Kidney epithelial cell (primary cell): ENCODE measurements around the gene BIRC7. TPM values are rescaled to one million over a fixed set of nuclear protein-coding genes. Genes with fewer than 3 reads are reported as not detected.

Source experiments
- DNase-seq: peaks from one replicate; pipeline ENCODE4 v3.0.0-alpha.2; 2010; ENCODE audit warnings: low read depth
- H3K27me3 ChIP-seq: 2 replicates; pipeline ENCODE4 v1.6.0; 2011; ENCODE audit warnings: low read length; ENCODE audit not compliant: control insufficient read depth, insufficient read depth
- H3K36me3 ChIP-seq: 2 replicates; pipeline ENCODE4 v1.5.1; 2011; ENCODE audit warnings: low read length; ENCODE audit not compliant: control insufficient read depth, insufficient read depth
- H3K4me3 ChIP-seq: 2 replicates; pipeline ENCODE4 v1.5.1; 2011; ENCODE audit warnings: low read depth, mild to moderate bottlenecking, control low read depth, low read length
- CTCF ChIP-seq: IDR thresholded peaks from 2 replicates; pipeline ENCODE4 v1.5.1; 2011; ENCODE audit warnings: mild to moderate bottlenecking, moderate library complexity, low read length, control low read depth, inconsistent platforms; ENCODE audit not compliant: insufficient read depth, poor library complexity, severe bottlenecking
- total RNA-seq: library from RNA; depleted of rRNA; stranded (reverse); fragments of >200 nt; gene quantifications from 2 replicates; pipeline ENCODE4 v1.2.3, GENCODE V29; 2015

BIRC7 gene
- total RNA-seq, 1 donor from 2014 or later, result 12.8 TPM

DNA sequence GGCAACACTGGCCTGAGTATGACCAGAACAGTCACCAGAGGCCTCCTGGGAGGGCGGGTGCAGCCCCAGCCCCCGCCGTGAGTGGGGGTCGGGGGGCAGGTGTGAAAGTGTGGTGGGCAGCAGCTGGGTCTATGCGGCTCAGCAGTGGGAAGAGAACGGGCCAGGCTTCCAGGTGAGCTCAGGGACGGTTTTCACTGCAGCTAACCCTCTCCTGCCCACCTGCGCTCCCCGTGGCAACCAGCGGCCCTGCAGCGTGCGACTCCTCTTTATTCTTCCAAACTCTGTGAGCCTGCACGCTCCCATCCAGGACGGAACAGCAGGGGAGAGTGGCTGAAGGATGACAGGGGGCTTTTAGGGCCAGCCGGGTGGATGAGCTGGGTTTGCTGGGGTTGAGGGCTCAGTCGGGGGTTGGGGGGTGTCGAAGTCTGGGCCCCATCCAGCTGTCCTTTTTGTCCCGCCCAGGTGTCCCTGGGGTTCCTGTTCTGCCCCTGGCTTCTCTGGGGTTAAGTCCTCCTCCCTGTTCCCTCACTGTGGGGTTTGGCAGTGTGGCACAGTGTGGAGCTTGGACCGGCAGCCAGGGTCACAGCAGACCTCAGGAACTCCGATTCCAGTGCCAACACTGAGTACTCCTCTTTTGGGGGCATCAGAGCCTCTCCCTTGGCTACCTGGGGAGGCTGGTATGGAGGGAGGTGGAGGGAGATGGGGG, 859 bp upstream of the BIRC7 start:
- H3K36me3 ChIP-seq, result no peaks in the 10 kb centered on the region
- TF ChIP-seq CTCF, result peak; percentile 51
- H3K27me3 ChIP-seq, result no peaks in the 10 kb centered on the region
- DNase-seq, result no peak
- H3K4me3 ChIP-seq, result no peak overlapping the region

- no peak overlapping the region for H3K4me3 ChIP-seq
- H3K27me3 ChIP-seq, result peaks cover 2% of the 10 kb centered on the region
- no peak for DNase-seq
- no peaks in the 10 kb centered on the region for H3K36me3 ChIP-seq
- no peak for TF ChIP-seq CTCF
Measured at GRCh38 chr20:63236116-63236837, 572 bp downstream of the BIRC7 start.

DNA sequence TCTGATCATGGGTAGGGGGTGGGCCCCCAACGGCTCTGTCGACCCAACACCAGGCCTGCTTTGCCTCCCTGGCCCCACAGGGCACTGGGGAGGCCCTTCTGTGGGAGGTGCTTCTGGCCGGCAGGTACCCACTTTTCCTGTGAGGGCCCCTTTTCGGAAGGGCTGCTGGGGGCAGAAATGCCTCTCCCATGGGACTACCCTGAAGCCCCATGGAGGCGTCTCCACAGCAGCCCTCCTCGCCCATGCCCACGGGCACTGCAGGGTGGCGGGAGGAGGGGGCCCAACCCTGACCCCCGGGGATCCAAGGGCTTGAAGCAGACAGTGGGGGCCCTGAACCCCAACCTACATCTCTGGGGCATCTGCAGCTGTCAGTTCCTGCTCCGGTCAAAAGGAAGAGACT, 2.3 kb downstream of the BIRC7 start:
- DNase-seq, result no peak
- H3K27me3 ChIP-seq, result peaks cover 2% of the 10 kb centered on the region

DNA sequence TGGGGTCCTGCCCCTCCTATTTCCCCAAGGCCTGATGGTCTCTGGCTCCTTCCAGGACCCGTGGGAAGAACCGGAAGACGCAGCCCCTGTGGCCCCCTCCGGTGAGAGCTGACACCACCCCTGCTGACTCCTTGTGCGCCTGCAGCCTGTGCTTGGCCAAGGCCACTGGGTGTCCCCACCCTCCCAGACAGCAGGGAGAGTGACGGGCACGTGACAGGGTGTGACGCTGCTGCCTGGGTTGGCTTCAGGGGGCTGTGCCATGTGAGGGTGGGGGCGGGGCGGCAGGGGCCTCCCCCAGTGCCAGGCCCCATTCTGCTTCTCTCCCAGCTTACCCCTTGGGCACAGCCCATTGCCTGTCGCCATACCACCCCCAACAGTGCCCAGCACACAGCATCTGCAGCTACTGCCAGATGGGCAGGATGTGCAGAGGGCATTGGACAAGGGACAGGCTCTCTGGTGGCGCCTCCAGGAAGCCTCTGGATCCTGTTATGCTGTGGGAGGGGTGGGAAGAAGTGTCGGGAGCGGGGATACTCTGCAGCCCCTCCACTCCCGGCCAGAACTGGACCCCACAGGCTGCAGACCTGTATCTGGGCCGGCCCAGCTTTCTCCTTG, 2.9 kb downstream of the BIRC7 start:
- Histone ChIP-seq H3K27me3 (peaks cover 2% of the 10 kb centered on the region), H3K36me3 (no peaks in the 10 kb centered on the region), H3K4me3 (no peak overlapping the region)
- no peak for TF ChIP-seq CTCF
- no peak for DNase-seq

More for the DNA sequence above, 2.3 kb downstream of the BIRC7 start:
- Histone ChIP-seq H3K4me3 (no peak overlapping the region), H3K36me3 (no peaks in the 10 kb centered on the region)
- no peak for TF ChIP-seq CTCF

- Histone ChIP-seq H3K4me3 (no peak overlapping the region), H3K27me3 (peaks cover 2% of the 10 kb centered on the region), H3K36me3 (no peaks in the 10 kb centered on the region)
- no peak for DNase-seq
- no peak for TF ChIP-seq CTCF
Measured at GRCh38 chr20:63239431-63239830, 3.7 kb downstream of the BIRC7 start.
